GM19239 (cell line): ENCODE results near the gene FSIP1.
"Not testable (repeated sequence)": the region's sequence is repeated elsewhere in the genome, so short reads cannot be mapped to it uniquely, and the experiment has no call there.

Experiments
- DNase-seq: peaks from one replicate; pipeline ENCODE4 v3.0.0; 2011; ENCODE audit warnings: low spot score; ENCODE audit not compliant: insufficient read length
- FAIRE-seq: peaks from 2 replicates; lab custom pipeline; 2011; peaks lifted over from hg19 to GRCh38; lab: Jason Lieb, UNC

FSIP1 gene

DNA sequence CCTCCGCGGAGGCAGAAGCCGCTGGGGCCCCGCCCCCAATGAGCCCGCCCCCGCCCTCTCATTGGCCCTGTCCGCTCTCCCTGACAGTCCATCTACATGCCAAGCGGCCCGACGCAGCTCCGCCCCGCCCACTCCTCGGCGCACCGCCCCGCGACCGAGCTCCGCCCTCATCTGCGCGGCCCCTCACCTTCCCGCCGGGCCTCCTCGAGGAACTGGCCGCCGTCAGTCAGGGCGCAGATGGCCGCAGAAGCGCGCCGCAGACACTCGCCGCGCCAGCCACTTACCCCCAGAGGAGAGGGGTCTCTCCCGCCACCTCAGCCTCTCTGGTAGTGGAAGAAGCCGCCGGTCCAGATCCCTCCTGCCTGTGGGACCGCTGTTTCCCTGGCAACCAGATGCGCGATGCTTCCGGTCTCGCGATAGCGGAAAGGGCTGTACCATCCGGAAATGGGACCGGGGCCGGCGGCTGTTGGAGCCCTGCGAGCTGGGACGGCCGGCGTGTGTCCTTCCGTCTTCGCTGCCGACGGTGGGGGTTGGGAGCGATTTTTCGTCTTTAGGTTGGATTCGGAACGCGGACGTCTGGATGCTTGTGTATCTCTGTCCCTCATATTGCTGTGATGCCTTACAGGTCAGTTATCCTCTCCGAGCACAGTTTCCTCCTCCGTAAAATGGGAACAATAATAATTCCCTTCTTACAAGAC, at the start of gene FSIP1:
Gene FSIP1, minus strand, starts transcription at position 401 of the 698 bp plus-strand sequence. CDS start 6,317 bp downstream, outside the sequence.
- peak; percentile 97 for FAIRE-seq

DNA sequence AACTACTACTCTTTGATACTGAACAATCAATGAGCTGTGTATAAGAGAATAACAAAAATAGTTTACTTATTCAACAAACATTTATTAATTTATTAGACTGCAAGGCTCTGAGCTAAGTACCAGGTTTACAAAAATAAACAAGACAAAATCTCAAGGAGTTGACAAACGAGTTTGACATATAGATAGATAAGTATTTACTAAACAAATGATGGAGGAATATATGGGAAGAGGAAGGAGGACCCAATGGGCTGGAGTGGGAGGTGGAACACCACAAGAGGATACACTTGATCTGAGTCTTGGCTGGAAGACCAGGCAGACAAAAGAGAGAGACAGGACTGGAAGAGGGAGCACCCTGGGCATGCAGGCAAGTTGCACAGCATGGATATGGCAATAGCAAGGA, 47.5 kb upstream of the FSIP1 start:
- DNase-seq (no peak), FAIRE-seq (no peak)

More for the DNA sequence above, at the start of gene FSIP1:
- peak; percentile 87 for DNase-seq

DNA sequence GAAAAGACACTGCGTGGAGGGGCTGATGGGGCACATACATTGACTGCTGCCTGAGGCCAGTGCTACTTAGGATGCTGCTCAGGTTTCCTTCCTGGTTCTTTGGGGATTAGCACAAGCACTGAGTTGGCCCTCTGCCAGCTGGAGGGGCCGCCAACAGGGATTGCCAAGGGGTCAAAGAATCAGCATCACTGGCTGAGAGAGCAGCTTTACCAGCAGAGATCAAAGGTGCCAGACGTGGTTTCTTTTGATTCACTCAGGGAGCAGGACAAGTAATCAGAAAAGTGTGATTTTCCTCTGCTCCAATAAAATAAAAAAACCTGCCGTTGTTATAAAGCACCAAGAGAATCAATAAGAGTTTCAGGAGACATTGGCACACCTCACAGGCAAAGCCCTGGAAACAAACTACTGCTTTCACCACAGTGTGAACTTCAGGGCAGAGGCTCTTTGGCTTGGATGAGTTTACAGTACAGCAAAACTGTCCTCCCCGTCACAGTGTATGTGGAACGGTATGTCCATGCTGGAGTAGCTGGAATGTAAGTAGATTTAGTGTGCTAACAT, 45.8 kb upstream of the FSIP1 start:
- DNase-seq (no peak), FAIRE-seq (no peak)

DNA sequence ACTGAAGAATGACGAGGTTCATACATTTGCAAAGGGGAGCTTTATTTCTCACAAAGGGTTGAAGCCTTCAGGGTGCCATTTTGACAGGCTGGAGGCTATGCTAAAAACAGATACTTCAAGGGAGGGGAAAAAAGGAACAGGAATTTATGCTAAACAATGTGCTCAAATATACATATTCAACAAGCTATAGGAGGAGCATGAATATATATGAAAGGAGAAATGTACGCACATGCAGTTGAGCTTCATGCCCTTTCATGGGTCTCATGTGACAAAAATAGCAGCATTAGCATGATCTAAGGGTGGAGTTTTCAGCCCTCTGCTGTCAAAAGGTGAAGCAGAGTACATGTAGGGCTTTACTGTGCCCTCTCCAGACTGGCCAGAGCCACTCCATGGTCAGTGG, 44.3 kb upstream of the FSIP1 start:
- FAIRE-seq (no peak), DNase-seq (no peak)

DNA sequence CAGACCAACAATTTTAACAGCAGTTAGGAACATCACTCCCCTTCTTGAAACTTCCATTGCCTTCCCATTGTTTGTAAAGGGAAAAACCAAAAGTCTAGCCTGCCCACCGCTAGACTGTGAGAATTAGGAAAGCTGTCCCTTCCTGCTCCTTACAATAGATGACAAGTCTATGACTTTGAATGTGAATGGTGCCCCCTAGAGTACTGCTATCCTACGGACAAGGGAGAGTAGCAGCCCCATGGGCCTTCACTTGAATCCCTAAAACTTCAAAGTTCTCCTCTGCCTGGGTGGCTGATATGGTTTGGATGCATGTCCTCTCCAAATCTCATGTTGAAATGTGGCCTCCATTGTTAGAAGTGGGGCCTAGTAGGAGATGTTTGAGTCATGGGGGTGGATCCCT, 41.0 kb upstream of the FSIP1 start:
- FAIRE-seq = no peak
- DNase-seq = no peak

DNA sequence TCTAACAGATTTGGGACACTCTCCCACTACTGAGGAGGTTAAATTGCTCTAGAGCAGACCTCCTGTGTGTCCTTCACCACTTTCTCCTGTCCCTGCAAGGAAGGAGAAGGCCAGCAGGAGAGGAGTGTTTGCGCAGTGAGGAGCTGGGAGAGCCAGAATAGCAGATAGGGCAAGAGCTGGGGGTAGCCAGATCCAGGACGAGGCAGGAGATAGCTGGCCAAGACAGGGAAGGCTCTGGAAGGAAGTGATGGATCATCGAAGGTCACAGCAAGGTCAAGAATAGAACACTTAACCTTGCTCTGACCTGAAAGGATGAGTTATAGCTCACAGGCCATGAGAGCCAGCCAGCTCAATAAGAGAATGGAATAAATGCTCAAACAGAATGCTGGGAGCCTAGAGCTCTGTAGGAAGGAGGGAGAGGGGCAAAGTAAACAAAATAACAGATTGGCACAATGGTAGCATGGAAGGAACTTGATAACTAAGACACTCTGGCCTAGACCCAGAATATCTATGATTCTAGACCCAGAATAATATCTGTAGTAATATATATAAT, 37.5 kb upstream of the FSIP1 start:
- DNase-seq (no peak), FAIRE-seq (no peak)

DNA sequence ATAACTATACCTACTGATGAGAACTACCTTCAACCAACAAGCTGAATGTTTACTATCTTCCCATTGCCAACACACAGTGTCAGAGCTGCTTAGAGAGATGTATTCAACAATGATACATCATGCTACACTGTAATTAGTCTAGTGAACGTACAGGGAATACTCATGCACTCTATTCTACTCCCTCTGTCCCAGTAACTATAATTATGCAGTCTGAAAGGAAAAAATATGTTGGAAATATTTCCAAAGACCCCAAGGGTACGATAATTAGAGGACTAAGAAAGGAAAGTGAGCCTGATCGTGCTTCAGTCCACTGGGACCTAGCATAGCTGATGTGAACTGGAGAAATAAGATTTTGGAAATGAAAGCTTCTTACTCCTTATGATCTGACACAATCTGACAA, 36.9 kb upstream of the FSIP1 start:
- DNase-seq = no peak
- no peak for FAIRE-seq

DNA sequence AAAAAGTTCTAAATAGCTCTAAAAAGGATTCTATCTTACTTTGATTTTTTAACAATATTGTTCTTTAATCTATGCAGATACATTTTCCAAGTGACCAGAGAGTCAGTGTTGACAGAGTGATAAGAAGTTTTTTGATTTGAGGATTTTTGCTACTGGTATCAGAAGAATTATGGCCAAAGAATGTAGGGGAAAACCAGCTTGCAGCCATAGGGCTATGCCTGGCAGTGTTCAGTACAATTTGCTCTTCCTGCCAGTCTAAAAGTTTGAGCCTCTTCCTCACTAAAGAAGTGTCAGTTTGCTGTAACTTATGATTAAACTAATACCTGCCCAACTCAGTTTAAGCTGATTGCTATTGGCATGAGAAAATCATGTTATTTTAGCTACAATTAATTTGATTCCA, 35.3 kb upstream of the FSIP1 start:
- FAIRE-seq (no peak), DNase-seq (no peak)

DNA sequence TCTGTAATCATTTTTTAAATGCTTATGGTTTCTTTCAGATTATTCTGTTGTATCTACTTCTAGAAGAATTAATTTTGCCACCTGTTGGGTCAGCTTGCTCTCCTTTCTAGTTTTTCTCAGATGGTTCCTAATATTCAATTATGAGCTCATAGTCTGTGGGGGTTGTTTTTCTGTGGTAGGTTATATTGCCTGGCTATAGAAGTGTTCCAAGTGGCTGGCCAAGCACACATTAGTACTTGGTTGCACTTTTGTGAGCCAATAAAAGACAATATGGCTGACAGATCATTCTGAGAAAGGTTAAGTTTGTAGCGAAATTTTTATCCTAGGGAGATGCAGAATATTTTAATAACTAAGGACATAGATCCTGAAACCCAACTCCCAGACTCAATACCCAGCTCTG, 31.8 kb upstream of the FSIP1 start:
- no peak for FAIRE-seq
- no peak for DNase-seq

DNA sequence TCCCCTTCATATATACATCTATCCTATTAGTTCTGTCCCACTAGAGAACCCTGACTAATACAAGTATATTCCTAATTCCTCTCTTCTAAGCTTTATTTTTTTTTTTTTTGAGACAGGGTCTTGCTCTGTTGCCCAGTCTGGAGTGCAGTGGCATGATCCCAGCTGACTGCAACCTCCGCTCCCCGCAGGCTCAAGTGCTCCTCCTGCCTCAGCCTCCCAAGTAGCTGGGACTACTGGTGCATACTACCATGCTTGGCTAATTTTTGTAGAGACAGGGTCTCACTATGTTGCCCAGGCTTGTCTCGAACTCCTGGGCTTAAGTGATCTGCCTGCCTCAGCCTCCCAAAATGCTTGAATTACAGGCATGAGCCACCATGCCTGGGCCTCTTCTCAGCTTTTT, 30.0 kb upstream of the FSIP1 start:
- not testable (repeated sequence) for DNase-seq, FAIRE-seq

DNA sequence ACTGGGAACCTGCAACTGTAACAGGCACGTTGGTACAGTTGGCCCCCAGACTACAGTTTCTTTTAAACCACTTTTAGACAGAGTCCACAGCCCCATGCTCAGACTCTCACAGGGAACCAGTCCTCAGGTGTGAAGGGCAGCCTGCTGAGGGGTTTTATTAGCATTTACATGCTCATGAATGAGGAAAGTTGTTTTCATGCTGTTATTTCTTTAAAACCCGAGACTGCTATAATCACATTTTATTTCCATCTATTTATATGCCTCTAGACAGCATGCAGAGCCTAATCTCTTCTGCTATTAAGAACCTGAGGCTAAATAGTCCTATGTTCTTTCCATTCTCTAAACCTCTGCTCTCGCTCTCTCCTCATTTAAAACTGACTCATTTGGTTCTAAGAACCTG, 26.3 kb upstream of the FSIP1 start:
- DNase-seq (no peak), FAIRE-seq (no peak)

DNA sequence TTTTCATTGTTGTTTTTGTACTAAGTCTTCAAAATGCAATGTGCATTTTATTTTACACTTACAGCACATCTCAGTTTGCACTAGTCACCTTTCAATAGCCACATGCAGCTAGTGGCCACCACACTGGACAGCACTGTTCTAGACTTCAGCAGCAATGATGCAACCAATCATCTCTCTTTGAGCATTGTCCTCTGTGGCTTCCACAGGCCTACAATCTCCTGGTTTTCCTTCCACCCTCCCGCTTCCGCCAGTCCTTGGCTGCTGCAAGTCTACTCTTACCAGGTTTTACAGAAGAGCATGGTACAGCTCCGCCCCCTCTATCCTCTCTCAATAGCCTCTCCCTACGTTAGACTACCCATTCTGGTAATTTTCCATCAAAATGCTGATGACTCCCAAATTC, 25.1 kb upstream of the FSIP1 start:
- DNase-seq = no peak
- FAIRE-seq = no peak

DNA sequence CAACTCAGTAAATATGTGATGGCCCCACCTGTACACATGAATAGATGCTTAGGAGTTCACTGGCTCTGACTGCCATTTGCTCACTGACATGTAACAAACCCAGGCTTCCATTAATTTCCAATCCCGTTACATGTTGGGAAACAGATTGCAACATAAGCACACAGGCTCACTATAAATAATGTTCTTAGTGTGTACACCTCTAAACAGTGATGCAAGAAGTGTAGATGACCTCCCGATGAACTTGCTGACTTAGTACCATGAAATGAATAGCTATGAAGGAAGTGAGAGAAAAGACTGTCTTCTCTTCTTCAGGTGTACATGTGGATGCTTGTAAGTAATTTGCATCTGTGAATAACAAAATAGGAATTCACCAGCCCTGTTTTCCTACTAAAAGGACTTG, 21.4 kb upstream of the FSIP1 start:
- no peak for FAIRE-seq
- no peak for DNase-seq

DNA sequence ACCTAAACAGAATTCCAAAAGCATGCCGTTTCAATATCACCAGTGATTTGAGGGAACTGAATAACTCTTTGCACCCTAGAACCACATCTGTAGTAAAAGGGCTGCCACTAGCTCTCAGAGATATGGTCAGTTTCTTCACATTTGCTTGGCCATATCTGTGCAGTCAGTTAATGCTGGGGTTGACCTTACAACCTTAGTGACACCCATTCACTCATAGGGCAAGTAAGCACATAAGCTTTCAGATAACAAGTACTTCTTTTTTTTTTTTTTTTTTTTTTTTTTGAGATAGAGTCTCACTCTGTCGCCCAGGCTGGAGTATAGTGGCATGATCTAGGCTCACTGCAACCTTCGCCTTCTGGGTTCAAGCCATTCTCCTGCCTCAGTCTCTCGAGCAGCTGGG, 20.4 kb upstream of the FSIP1 start:
- FAIRE-seq = no peak
- no peak for DNase-seq

DNA sequence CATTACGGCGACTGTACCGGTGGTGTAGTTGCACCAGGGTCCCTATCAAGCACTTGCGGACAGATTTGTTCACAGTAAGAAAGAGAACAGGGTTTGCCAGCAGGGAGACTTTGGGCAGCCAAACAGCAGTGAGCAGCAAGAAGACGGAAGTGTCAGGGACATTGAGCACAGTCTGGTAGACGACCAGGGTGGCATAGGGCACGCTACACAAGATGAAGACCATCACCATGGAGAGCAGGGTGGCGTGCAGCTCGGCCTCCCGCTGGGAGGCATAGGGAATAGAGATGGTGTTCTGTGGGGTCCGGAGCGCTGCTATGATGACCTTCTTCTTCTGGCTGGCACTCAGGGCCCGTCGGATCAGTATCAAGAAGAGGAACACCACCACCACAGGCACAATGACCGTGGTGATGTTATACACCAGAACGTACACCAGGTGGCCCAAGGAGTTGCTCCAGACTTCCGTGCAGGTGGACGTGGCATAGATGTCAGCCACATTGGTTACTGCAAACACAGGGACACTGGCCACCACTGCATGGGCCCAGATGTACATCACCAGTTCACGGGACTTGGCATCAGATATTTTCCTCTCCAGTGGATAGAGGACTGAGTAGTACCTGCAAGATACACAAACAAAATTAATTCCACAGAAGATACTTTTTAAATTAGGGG, 19.1 kb upstream of the FSIP1 start:
- FAIRE-seq (peak; percentile 60), DNase-seq (peak; percentile 19)

DNA sequence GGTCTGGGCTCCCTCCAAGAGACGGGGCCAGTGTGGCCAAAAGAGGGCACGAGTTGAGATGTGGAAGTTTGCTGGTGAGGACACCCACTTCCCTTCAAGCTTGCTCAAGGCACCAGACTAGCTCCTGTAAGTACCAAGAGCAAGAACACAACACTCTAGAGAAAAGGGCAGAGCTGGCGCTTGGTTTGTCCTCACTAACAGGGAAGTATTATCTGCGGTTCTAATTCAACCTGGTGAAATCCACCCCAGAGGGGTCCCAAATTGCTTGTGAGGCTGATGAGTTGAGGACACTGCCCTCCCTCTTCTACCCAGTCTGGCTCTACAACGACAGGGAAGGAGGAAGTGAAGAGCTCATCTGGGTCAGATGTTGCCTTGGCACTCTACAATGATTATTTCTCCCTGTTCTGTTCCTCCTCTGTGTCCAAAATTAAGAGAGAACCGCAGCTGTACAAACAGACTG, 16.9 kb upstream of the FSIP1 start:
- no peak for FAIRE-seq
- DNase-seq = no peak

DNA sequence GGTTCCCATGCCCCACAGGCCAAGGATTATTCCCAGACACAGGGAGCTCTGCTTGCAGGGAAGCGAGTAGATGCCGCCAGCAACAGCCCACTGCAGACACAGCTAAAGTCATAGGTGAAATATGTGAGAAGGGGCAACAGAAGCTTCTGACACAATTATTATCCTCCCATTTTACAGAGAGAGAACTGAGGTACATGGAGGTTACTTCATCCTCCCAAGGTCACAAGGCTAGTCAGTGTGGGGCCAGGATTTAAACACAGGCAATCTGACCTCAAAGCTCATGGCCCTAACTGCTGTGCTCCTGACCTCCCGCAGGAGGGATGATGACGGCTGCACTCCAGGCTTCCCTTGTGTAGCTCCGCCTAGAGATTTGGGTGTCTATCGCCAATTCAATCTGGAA, 15.7 kb upstream of the FSIP1 start:
- DNase-seq (no peak), FAIRE-seq (no peak)

DNA sequence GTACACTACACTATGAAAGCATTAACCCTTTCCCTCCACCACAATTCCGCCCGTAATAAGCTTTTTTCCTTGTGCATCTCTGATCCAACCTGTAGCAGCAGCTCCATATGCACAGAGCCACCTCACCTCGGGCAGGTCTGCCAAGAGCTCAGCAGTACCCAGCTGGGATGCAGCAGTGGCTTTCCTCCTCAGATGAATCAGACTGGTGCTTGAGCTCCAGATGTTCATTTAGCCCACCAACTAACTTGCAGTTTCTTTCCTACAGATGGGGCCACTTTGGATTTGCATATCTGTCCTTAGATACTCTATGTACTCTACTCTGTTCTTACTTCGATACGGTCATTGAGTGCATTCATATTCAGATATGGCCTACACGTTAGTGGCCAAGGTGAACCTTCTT, 14.8 kb upstream of the FSIP1 start:
- no peak for FAIRE-seq
- no peak for DNase-seq

DNA sequence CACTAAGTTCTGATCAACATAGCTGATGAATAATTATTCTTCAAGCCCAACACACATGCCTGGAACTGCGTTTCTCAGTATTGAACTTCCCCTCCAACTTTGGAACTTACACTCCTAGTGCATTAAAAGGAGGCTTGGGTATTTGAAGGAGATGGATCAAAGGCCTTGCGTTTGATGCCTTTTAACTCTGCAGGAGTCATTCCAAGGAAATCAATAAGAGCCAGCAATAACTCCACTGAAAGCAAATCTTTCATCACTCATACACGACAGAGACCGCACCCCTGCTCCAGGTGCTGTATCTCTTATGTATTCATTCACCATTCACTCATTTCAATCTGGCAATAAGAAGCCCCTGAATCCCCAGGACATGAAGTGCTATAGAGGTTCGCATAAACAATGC, 14.0 kb upstream of the FSIP1 start:
- FAIRE-seq = no peak
- DNase-seq = no peak

DNA sequence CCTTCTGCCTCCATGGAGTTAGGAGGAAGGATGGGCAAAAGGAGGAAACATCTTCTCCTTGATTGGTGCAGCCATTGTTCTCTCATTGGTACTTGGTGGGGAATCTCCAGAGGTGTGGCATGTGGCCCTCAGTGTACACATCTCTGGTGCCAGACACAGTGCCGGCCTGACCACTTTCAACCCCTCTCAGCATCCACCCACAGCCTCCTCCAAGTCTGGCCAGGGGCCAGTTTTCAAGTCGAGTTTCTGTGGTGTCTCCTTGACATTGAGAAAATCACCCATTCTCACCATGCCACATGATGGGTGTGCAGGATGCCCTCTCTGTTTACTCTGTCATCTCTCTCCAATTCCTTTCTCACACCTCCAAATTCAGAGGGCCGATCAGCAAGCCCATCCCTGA, 12.8 kb upstream of the FSIP1 start:
- FAIRE-seq = no peak
- no peak for DNase-seq

DNA sequence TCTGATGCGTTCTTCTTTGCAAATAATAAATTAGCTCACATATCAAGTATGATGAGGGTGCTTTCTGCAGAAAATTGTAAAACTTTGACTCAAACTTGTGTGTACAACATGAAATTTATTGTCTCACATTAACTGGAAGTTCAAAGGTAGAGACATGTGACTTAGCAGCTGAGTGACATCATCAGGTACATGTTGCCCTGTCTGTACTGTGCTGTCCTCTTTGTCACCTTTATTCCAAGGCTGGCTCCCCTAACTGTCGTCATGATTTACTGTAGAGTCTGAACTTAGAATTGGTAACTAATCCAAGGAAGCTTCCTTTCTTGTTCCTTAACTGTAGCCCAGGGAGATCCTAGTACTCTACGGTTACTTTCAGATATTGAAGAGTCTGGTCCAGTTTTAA, 12.3 kb upstream of the FSIP1 start:
- FAIRE-seq = no peak

More for the DNA sequence above, 12.3 kb upstream of the FSIP1 start:
- no peak for DNase-seq
